Stimulated activated naive CD4-positive, alpha-beta T cell (primary cell): ENCODE data around the gene CLCN5.
"Not testable (repeated sequence)": the region's sequence is repeated elsewhere in the genome, so short reads cannot be mapped to it uniquely, and the experiment has no call there.

Source experiments
- DNase-seq, 6 experiments: peaks; one replicate each; lab custom pipeline; 2025; lab: John Stamatoyannopoulos, UW

CLCN5 gene

DNA sequence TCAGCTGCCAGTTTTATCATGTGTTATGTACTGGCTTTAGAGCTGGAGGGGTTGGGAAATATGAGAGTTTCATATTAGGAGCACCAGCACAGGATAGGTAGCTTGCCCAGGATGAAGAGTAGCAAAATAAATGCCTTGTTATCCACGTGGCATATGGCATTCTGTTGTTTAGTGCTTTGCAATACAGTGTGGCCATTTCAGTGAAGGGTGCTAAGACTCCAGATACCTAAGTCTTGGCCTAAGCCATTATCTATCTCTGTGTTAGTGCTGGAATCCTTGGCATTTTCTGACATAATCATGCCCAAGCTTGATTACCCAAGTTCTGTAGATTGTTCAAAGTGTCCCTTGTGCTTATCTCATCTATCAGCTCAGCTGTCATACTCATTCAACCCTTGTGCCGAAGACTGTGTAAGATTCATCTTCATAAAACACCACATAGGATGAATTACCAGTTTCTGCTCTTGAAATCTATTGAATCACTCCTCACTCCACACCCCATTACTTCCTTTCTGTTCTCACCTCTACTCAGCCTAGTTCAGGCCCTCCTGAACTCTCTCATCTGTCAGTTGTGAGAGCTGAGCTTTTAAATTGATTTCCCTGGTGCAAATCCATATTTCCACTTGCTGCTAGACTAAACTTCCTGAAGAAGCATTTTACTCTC is 73.5 kb downstream of the CLCN5 start:
- DNase-seq = no peak

DNA sequence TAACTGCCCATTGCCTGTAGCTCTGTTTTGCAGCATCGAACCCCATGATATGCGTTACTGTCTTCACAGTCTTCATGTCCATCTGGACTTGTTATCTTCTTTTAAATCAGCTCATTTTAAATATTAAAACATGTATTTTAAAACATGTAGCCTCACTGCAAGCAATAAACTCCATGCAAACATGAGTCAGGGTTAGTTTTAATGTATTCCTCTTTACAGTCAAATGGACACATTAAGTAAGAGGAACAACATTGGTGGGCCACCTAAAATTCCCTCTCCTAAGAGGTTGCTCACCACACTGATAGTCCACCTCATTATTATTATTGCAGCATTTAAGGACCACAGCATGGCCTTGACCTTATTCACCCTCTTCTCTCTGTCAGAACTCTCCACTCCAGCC is 74.1 kb downstream of the CLCN5 start:
- DNase-seq = no peak

DNA sequence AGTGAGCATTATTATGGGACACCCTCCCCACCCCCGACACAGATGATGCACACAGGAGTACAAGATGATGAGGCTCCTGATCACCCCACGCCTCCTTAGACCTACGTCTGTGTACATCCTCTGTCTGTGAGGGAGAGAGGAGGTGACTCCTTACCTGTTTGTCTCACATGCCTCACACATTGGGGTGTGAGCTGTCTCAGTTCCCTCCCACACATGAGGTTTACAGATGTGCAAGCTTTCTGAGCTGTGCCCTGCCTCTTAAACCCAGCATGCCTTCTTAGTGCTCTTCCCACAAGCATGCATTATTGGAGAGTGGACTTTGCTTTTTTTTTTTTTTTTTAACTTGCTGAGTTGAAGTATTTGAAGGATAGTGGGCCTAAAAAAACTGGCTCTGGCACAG is 76.7 kb downstream of the CLCN5 start:
- DNase-seq = no peak

DNA sequence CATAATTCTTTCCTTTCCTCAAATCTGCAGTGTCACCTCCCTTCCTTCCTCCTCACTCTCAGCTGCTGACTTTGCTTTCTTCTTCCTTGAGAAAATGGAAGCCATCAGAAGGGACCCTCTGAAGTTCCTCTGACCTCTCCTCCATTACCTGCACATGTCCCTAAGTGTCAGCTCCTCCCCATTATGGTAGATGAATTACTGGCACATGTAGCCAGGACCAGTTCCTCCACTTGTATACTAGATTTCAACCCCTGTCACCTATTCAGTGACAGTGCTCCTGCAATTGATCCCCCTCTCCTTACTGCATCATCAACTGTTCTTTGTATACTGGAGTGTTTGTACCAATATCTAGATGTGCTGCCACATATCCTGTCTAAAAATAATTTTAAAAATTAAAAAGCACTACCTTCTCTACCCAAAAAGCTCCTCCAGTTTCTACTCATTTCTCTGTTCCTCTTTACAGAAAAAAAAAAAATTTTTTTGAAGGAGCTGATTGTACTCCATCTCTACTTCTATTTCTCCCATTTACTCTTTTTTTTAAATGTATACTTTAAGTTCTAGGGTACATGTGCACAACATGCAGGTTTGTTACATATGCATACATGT is 78.6 kb downstream of the CLCN5 start:
- no peak for DNase-seq

DNA sequence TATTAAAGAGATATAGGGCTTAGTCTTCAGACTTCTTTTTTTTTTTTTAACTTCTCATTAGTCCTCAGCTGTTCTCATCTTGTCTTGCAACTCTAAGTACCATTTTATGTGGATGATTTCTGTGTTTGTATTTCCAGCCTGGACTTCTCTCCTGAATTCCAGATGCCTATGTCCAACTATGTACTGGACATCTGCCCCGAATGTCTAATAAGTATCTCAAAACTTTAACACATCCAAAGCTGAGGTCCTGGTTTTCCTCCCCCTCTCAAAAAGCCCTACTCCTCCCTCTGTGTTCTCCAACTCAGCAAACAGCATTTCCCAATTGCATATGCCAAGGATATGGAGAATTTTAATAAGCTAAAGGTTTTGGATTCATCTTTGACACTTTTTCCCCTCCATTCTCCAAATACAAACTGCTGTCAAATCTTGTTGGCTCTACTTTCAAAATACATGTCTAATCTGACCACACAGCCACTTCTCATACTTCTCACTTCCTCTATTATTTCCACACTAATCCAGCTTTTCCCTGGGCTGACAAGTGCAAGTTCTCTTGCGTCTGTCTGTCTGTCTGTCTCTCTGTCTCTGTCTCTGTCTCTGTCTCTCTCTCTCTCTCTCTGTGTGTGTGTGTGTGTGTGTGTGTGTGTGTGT is 79.8 kb downstream of the CLCN5 start:
- DNase-seq = no peak

DNA sequence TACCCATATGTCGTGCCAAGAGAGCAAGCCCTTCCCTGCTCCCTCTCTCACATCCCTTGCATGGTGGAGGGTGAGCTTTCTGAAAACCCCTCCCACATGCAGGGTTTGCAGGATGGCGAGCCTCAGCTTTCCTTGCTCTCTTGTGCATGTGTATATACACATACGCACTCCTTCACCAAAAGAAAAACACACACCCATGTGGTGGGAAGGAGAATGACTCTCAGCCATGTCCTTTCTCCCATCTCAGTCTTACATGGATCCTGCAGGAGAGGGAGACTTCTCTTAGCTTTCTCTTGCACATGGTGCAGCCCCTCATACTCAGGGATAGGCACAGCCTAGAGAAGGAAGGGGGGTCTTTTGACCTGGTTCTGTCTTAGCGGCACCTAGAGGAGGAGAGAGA is 81.1 kb downstream of the CLCN5 start:
- no peak for DNase-seq

DNA sequence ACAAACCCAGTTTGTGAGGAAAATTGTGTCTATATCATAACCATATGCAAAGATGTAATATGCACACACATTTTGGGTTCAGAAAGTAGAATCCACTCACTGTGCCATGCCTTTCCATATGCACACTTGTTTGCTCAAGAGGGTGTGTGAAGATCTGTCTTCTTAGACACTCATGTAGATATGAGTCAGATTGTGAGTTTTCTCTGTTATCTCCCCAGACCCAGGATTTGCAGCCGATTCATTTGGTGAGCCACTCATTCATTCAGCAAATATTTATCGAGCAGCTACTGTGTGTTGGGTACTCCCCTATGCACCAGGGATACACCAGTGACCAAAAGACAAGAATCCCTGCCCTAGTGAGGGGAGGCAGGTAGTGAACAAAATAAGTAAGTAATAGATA is 81.5 kb downstream of the CLCN5 start:
- no peak for DNase-seq

DNA sequence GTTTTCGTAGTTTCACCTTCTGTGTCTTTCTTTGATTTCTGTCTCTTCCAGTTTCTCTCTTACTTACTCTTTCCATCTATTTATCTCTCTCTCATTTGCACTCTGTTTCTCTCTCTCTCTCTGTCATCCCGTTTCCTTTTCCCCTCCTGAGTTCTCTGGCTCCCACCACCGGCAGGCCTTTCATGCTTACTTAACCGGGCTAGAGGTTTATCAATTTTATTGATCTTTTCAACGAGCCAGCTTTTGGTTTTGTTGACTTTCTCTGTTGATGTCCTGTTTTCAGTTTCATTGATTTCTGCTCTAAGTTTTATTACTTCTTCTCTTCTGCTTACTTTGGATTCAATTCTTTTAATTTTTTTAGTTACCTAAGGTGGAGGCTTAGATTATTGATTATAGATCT is 103.2 kb downstream of the CLCN5 start:
- DNase-seq = not testable (repeated sequence)

DNA sequence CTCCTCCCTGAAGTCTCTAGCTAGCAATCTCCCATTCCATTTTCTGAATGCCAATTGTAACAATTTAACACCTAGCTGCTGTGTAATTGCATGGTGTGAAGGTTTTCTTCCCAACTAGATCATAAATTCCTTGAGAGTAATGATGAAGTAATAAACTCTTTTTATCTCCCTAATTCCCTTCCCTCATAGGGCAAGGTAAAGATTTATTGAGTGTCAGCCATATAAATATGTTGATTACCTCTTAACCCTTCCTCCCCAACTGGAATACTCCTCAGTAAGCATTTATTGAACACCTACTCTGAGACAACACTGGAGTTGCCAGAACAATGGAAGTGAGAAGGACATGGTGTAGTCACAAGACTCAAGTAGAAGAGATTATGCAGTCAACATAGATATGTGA is 112.7 kb downstream of the CLCN5 start:
- no peak for DNase-seq

DNA sequence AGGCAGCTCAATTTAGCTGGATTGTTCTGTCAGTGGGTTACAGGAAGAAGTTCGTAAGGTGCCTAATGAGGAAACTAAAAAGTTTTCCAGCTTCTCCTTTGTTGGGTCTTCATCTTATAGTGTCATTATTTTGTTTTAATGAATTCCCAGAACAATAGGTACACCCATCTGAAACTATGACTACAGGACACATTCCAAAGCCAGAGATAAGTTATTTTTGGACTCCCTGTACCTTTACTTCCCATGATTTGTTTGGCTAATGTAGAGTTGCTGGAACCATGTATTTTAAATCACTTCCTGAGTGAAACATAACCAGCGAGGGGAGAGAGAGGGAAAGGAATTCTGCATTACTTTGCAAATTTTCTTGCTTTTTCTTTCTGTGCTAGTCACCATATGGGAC is 114.0 kb downstream of the CLCN5 start:
- no peak for DNase-seq

DNA sequence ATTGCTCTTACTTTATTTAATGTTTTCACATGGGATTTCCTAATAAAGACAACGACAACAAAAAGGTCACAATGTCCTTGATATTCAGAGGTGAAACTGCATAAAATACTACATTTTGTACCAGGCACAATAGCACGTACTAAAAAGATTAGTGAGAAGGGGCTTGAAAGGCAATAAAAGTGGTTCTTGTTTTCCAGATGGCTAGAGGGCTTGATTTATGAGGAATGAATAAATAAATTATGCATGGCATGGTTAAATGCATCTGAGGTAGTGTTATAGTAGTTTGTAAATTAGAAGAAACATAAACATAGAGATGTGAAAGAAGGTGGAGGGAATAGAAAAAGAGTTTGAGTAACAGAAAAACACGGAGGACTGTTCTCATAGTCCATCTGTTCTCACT is 123.4 kb downstream of the CLCN5 start:
- DNase-seq = no peak

DNA sequence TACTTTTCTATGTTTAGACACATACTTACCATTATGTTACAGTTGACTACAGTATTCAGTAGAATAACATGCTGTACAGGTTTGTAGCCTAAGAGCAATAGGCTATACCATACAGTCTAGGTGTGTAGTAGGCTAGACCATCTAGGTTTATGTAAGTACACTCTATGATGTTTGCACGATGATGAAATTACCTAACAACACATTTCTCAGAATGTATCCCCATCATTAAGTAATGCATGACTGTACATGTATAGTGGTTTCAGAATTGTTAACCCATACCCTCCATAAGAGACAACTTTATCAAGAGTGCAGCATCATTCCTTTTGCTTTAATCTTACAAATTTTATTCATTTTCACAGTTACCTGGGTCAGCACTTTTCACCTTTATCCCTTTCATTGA is 126.8 kb downstream of the CLCN5 start:
- no peak for DNase-seq

DNA sequence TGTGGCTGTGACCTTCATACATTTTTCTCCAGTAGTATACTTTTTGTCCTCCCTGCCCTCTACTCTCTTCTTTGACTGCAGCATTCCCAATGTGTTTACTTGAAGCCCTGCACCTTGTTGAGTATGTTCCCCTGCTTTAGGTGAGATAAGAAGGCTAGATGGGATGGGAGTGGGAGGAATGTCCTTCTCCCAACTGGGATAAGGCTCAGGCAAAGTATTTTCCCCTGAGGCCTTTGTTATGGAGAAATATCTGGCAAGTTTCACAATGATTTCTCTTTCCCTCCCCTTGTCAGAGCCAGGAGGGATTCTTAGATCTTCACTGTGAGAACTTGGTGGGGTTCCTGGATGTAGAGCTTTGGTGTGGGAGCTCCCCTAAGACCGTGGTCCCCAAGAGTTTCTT is 131.8 kb downstream of the CLCN5 start:
- DNase-seq = no peak

DNA sequence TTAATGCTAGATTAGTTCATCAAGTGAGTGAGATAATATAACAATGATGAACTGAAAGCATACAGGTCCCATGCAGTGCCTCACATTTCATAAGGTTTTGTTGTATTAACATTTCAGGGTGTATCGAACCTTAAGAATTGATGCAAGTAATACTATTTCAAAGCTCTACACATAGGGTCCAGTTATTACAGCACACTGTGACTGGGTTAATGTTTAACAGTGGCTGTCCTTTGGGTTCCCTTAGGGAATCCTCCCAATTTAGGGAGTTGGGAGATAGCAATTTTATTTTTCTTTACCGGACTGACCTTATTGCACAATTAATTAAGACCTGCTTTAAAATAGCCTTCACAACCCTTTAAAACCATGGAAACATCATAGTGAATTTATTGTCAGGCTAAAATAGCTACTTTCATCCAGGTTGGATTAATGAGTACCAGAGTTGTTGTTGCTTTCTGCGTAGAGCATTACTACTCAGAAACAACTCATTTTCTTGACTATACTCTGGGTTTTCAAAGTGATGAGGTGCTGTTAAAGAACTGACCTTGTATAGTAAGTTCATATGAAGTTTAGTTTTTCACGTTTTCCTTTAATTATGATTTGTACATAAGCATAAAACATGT is 144.0 kb downstream of the CLCN5 start:
- no peak for DNase-seq

DNA sequence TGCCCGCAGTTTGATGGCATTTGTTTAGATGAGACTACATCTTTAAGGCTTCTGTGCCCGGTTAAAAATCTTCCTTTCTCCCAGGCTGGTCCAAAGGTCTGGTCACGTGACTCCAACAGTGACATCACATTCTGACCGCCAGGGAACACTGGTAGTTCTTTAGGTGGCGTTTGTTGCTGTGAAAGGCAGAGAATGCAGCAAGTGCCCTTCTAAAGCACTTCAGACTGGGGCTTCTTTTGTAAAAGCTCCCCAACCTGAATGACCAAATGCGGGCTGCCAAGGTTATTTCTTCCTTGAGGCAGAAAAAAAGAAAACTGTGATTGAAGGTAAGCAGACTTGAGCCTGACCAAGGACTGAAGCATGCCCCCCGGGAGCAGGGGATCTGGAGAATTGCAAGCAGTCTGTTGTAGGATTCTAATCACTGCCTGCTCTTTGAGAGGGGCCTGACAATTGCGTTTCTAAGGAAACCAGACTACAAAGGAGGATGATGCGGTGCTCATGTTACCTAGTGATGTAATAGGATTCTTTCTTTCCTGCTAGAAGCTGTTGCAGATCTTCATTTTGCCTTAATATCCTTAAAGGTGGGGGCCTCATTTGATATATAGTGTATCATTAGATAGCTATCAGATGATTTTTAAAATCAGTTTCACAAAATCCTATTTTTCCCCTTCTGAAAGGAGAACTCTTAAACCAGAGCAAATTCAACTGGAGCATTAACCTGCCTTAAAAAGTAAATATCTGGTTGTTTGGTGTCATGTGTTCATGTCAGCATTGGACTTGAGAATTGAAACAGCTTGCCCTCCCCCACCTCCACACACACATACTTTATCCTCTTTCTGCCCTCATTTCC is 145.3 kb downstream of the CLCN5 start:
- no peak for DNase-seq

DNA sequence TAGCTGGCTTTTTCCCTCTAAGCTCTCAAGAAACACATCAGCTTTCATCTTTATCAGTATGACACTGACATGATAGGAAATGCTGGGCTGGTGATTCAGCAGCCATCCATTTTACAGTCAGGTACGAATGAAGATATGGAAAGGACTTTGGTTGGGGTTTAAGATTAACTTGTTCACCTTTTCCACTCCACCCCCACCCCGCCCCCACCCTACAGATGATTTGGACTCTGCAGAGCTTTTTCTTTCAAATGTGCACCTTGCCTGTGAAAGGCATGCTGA is 145.8 kb downstream of the CLCN5 start:
- no peak for DNase-seq

DNA sequence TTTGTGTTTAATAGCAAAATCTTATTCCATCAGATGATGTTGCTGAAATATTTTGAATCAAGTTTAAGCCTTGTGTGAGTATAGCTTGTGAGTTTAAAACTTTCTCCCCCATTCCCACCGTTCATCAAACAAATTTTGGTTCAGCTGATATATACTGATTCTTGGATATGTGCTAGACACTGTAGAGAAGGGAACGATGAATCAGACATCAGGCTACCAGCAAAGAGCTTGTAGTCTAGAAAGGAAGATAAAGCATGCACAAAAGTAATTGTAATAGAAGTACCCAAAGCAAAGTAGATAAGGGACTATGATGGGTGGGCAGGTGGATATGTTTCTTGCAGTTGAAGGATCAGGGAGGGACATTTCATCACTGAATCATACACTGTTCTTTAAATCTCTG is 146.5 kb downstream of the CLCN5 start:
- DNase-seq = no peak

DNA sequence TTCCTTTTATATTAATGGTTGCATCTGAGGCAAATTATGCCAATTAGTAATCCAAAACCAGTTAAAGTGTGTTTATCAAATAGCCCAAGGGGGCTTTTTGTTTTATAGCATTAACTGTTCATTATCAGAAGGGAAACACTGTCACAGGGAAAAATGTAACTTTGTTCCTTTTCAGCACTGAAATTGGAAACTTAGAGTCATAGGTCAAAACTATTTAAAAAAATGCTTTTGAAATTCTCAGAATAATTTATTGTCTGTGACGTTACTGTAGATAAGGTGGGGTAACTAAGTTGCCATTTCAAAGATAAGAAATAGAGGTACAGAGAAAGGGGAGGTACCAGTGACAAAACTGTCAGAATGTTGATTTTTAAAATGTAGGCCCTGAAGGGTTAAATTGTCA is 149.1 kb downstream of the CLCN5 start:
- DNase-seq = no peak

DNA sequence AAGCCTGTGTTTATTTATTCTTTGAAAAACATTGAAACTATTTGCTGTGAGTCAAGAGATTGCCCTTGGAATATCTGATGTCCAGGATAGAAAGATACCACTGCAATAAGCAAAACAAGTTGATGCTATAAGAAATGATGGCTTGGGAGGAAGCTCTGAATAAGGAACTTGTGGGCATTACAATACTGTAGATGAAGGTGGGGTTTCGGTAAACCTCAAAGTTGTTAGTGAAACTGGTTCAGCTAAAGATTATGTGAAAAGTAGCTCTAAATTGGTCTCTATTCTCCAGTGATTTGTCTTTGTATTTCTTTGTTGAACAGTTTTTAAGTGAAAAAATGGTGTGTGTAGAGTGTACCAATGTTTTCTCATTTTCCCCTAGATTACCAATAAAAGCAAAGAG is 149.7 kb downstream of the CLCN5 start:
- DNase-seq = no peak

DNA sequence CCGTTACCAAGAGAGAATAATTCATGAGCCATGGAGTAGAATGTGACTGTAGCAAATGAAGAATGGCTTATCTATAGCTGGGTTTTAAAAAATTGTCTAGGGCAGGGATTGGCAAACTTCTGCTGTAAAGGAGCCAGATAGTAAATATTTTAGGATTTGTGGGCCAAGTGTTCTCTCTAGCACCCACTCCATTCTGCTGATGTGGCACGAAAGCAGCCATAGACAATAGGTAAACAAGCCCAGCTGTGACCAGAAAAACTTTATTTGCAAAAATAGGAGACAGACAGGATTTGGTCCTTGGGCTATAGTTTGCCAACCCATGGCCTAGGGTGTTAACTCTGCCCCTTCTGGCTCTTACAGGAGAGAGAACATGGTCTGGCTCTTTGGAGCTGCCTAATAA is 151.2 kb downstream of the CLCN5 start:
- no peak for DNase-seq

DNA sequence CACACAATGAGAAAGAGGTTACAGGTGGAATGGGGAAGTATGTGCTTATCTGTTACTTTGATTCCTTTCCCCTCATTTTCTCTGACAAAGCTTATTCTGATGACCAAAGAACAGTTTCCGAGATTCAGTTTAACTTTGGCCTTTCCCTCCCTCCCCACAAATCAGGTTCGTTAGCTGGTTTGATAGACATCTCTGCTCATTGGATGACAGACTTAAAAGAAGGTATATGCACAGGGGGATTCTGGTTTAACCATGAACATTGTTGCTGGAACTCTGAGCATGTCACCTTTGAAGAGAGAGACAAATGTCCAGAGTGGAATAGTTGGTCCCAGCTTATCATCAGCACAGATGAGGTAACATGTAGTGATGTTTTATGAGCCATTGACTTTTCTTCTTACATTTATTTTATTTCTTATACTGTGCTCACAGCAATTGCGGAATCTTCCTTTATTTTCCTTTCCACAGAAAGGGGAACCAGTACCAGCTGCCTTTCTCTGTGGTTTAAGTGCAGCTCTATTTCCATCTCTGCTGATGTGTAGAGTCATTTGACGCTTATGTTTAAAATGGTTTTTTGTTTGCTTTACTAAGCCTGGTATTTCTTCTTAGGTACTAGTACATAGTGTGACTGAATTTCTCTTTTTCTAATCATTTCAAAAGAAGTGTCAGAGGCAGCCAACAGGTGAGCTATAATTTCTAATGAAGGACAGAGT is 153.4 kb downstream of the CLCN5 start:
- DNase-seq = no peak

DNA sequence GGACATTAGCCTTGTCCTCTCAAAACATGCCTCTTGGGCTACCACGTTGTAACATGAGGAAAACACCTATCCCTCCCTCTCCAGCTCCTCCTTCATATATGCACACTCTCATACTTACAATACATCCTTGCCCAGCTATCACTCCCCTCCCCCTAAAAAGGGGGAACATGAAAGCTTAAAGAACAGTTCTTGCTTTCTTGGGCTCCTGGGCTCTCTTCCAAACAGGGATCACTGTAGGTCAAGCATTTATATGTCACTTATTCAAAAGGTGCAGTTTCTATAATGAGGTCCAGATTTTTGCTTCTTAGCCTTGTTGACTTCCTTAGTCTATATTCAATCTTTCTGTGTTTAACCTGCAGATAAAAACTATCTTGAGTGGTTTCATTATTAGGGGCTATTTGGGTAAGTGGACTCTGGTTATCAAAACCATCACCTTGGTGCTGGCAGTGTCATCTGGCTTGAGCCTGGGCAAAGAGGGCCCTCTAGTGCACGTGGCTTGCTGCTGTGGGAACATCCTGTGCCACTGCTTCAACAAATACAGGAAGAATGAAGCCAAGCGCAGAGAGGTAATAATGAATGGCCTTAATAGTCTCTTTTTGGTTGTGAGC is 159.0 kb downstream of the CLCN5 start:
- no peak for DNase-seq
